GM12865 (cell line): Measurements from ENCODE around the gene PPFIBP1.

Experiments
- DNase-seq: peaks from one replicate; pipeline ENCODE4 v3.0.0; 2010; ENCODE audit warnings: low read depth
- H3K4me3 ChIP-seq: 2 replicates; pipeline ENCODE4 v1.5.1; 2011; ENCODE audit warnings: mild to moderate bottlenecking, low read depth, low read length, control low read depth
- CTCF ChIP-seq: IDR thresholded peaks from 2 replicates; pipeline ENCODE4 v1.5.1; 2011; ENCODE audit warnings: low read length, control low read depth, low read depth, inconsistent platforms; ENCODE audit not compliant: insufficient read depth; ENCODE audit errors: missing control alignments

PPFIBP1 gene

DNA sequence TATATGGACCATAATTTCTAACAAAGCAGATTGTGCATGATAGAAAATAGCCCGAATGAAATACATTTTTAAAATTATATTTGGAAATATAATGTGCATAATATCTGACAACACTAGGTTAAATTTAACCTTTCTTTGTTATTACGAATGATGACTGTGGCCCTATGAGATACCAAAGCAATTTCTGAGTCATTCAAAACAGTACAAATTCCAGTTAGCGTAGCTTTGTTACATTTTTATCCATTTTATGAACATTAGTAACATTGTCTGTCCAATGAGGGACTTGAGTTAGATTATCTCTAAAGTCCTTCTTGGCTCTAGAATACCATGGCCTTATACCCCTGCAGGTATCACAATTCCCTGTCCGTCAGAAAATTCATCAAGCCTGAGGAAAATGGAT lies 133.3 kb downstream of the PPFIBP1 start:
- TF ChIP-seq CTCF: no peak
- H3K4me3 ChIP-seq: no peak overlapping the region
- DNase-seq: no peak

GRCh38 chr12:27665704-27666103 lies 141.7 kb downstream of the PPFIBP1 start:
- DNase-seq: no peak
- TF ChIP-seq CTCF: no peak
- H3K4me3 ChIP-seq: no peak overlapping the region

- no peak overlapping the region for H3K4me3 ChIP-seq
- TF ChIP-seq CTCF: no peak
- no peak for DNase-seq
Measured at GRCh38 chr12:27666510-27666909, 142.5 kb downstream of the PPFIBP1 start.

- TF ChIP-seq CTCF: no peak
- DNase-seq: no peak
- no peak overlapping the region for H3K4me3 ChIP-seq
Measured at GRCh38 chr12:27667540-27667939, 143.5 kb downstream of the PPFIBP1 start.

- TF ChIP-seq CTCF: no peak
- DNase-seq: no peak
- no peak overlapping the region for H3K4me3 ChIP-seq
Measured at GRCh38 chr12:27672051-27672450, 148.0 kb downstream of the PPFIBP1 start.

DNA sequence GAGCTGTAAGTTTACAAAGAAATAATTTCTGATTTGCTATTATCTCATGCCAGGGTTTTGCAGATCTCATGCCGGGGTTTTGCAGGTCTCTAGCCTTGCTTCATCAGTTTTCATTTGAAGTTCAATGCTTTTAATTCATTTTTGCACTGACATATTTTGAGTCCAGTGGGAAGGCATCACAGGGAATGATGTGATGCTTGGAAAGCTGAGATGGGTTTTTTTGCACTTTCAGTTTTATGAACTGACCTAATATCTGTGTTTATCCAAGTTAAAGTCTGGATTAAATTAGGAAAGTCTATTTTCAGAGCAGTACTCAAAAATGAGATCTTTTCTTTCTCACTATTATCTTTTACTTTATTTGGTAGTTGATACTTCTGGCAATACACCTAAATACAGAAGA lies 148.6 kb downstream of the PPFIBP1 start:
- no peak for TF ChIP-seq CTCF

GRCh38 chr12:27673101-27673718 lies 149.2 kb downstream of the PPFIBP1 start:
- no peak for TF ChIP-seq CTCF
- no peak overlapping the region for H3K4me3 ChIP-seq
- DNase-seq: no peak

More for the DNA sequence above, 148.6 kb downstream of the PPFIBP1 start:
- no peak for DNase-seq
- H3K4me3 ChIP-seq: no peak overlapping the region
